Measurements from ENCODE around the gene SURF2.

The SURF2 gene

DNA sequence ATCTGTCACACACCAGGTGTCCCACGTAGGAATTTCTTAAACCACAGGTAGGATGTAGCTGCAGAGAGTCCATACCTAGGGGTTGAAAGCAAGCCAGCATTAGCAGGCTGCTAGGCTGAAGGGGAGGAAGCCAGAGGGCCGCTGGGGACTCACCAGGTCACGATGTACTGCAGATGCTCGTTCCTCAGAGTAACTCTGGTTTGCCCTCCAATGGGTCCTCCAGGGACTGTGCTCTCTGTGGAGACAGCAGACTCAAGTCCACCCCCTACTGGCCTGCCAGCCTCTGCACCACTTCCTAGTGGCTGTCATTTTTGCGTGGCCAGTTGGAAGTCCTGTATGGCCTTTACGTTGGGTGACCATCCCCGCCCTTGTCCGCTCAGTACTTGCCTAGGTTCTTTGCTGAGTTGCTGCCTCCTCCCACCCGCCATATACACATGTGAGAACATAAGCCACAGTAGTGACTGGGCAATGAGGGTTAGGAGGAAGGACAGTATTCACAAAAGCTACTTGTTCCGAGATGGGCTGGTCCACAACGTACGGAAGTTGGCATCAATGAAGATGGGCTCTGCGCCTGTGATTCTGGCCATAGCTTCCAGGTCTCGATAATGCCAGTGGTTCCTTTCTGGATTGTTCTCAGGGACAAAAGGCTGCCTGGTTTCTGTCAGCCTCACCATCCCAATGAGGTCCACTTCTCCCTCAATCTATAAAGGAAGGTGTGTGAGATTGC is 4.3 kb upstream of the SURF2 start:
- H3K36me3 ChIP-seq (replicated peaks), result peaks cover 63% of the 10 kb centered on the region
- in situ Hi-C loops (cut with MboI; ENCODE audit: low sequenced_read_pairs), result no loop called here
- H3K4me3 ChIP-seq, result no peak overlapping the region
- H3K27me3 ChIP-seq (ENCODE audit: low read depth), result no peaks in the 10 kb centered on the region
- no peaks in the 10 kb centered on the region for H3K9me3 ChIP-seq
- peak; percentile 40 to 84 for DNase-seq (ENCODE audit: low spot score in 2 of 2)
- peaks cover 18% of the 10 kb centered on the region for H3K4me1 ChIP-seq

DNA sequence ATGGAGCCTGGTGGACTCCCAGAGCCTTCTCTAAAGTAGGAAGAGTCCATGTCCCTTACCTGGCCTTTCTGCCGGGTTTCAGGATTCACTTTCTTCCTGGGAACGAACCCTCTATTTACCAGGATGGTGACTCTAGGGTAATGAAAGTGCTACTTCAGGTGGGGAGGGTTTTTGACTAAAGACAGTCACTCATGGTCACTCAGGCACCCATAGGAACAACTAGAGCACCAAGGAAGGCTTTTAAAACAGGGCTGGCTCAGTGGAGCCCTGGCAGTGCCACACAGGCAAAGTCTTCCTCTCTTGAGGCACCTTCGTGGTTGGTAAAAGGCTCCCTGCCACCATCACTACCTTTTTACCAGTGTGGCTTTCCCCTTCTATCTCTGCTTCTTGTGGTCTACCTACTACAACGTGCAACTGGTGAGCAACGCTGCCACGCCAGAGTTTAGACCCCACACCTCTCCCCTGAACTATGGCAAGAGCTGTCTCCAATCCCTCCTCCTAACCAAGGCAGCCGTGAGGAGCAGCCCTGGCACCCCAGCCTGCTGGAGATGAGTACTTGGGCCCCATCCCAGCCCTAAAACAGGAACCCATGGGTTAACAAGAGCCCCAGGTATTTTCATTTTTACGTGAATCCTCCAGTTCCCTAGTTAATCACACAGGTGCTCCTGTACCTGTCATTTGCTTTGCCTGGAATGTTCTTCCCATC is 3.6 kb upstream of the SURF2 start:
- no peak for DNase-seq (ENCODE audit: low spot score in 2 of 2)
- no peak overlapping the region for H3K4me3 ChIP-seq
- H3K36me3 ChIP-seq (replicated peaks), result peaks cover 68% of the 10 kb centered on the region
- in situ Hi-C loops (cut with MboI; ENCODE audit: low sequenced_read_pairs), result no loop called here
- no peaks in the 10 kb centered on the region for H3K27me3 ChIP-seq (ENCODE audit: low read depth)
- H3K4me1 ChIP-seq, result peaks cover 23% of the 10 kb centered on the region
- H3K9me3 ChIP-seq, result no peaks in the 10 kb centered on the region

- Histone ChIP-seq H3K36me3 (replicated peaks) (peaks cover 64% of the 10 kb centered on the region), H3K9me3 (no peaks in the 10 kb centered on the region), H3K27me3 (ENCODE audit: low read depth) (no peaks in the 10 kb centered on the region), H3K4me1 (peaks cover 23% of the 10 kb centered on the region), H3K4me3 (no peak overlapping the region)
- DNase-seq (ENCODE audit: low spot score in 2 of 2), result no peak
- in situ Hi-C loops (cut with MboI; ENCODE audit: low sequenced_read_pairs), result no loop called here
Observed at GRCh38 chr9:133353548-133353947, 2.8 kb upstream of the SURF2 start.

GRCh38 chr9:133354766-133355165 is 1.6 kb upstream of the SURF2 start:
- Histone ChIP-seq H3K27me3 (ENCODE audit: low read depth) (no peaks in the 10 kb centered on the region), H3K9me3 (no peaks in the 10 kb centered on the region), H3K36me3 (replicated peaks) (peaks cover 63% of the 10 kb centered on the region), H3K4me1 (peaks cover 16% of the 10 kb centered on the region), H3K4me3 (no peak overlapping the region)
- DNase-seq (ENCODE audit: low spot score in 2 of 2), result no peak
- in situ Hi-C loops (cut with MboI; ENCODE audit: low sequenced_read_pairs), result no loop called here

DNA sequence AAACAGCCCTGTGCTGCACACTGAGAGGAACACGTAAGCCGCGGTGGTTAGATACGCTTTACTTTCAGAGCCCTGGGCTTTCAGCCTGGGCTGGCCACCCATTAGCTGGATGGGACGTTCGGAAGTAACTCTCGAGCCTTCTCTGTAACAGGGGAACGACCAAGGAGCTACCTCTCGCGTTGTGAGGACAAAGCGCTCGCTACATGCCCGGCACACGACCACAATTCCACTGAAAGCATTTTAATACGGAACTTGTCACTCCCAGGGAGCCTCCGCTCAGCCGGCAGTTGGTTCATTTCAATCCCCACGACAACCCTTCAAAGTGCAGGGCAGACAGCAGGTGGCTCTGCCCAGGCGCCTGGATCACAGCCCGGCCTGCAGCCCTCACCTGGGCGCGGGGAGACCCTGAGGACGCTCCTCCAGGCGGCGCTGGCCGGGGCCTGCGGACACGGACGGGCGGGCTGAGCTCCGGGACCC is 431 bp upstream of the SURF2 start:
- Histone ChIP-seq H3K9me3 (no peaks in the 10 kb centered on the region), H3K4me1 (peaks cover 11% of the 10 kb centered on the region), H3K36me3 (replicated peaks) (peaks cover 63% of the 10 kb centered on the region), H3K27me3 (ENCODE audit: low read depth) (no peaks in the 10 kb centered on the region), H3K4me3 (peak overlapping the region; percentile 72)
- no peak for DNase-seq (ENCODE audit: low spot score in 2 of 2)
- in situ Hi-C loops (cut with MboI; ENCODE audit: low sequenced_read_pairs), result no loop called here

GRCh38 chr9:133357656-133358055 is 1.3 kb downstream of the SURF2 start:
- Histone ChIP-seq H3K36me3 (replicated peaks) (peaks cover 62% of the 10 kb centered on the region), H3K27me3 (ENCODE audit: low read depth) (no peaks in the 10 kb centered on the region), H3K4me3 (peak overlapping the region; percentile 72), H3K9me3 (no peaks in the 10 kb centered on the region), H3K4me1 (peaks cover 11% of the 10 kb centered on the region)
- DNase-seq (ENCODE audit: low spot score in 2 of 2), result no peak
- in situ Hi-C loops (cut with MboI; ENCODE audit: low sequenced_read_pairs), result no loop called here

DNA sequence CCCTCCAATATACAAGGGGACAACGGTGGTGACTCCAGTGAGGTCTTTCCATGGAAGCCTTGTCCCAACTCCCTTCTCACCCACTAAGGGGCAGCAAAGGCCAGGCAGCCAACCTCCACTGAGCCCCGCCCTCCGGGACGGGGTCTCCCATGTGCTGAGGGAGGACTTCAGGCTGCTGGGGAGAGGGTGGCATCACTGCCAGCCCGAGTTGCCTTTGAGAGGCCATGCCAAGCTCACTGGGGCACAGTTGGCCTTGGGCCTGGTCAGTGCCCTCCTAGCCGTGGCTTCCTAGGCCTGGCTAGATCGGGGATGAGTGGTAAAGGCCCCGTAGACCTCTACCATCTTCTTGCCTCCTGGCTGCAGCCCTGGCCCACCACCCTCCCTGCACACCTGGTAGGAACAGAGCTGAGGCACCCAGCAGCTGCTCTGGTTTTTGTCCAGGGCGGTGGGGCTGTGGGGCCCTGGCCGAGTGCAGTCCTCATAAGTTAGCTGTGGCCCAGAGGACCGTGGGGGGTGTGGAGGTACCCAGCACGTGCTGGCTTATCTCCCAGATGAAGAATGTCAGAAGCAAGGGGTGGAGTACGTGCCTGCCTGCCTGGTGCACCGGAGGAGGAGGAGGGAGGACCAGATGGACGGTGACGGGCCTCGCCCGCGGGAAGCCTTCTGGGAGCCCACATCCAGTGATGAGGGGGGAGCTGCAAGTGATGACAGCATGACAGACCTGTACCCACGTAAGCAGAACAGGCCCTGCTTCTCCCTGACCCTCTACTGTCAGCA is 3.2 kb downstream of the SURF2 start:
- no peaks in the 10 kb centered on the region for H3K9me3 ChIP-seq
- DNase-seq (ENCODE audit: low spot score in 2 of 2), result peak in 1 of 2 experiments; percentile 61
- H3K27me3 ChIP-seq (ENCODE audit: low read depth), result no peaks in the 10 kb centered on the region
- H3K4me1 ChIP-seq, result peaks cover 11% of the 10 kb centered on the region
- in situ Hi-C loops (cut with MboI; ENCODE audit: low sequenced_read_pairs), result no loop called here
- H3K4me3 ChIP-seq, result no peak overlapping the region
- H3K36me3 ChIP-seq (replicated peaks), result peaks cover 61% of the 10 kb centered on the region

DNA sequence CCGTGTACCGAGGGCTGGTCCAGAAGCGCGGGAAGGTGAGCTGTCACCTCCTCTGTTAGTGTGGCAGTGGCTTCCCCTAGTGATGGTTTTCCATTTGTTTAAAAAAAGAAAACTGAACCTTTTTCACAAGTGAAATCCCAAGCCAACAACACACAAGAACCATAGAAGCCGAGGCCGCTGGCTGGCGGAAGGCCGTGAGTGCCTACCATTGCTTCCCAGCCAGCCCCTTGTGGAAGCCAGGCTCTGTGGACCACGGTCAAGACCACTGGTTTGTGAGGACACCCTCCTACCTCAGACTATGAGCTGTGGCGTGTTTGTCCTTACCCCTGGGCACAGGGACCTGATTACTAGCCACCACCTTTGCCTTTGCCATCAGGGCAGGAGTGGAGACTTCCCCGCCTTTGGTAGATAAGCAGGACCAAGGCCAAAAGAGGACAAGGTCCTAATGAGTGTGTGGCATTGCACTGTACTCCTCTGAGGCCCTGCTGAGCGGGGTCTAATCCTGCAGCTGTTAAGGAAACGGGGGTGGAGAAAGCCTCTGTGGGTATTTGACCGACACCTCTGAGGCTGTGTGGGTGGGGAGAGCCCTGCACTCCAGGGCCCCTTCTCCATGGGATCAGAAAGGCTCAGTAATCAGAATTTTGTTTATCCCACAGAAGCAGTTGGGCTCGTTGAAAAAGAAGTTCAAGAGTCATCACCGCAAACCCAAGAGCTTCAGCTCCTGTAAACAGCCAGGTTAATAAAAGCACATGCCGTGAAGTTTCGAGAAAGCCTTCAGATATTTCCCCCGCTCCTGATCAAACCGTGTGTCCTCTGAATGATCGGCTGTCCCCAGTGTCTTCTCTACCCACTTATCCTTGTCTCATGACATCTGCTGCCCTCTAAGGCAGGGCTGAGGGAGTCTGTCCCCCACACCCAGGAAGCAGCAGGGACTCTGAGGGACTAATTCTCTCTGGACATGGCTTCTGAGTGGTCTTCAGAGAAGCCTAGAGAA is 4.3 kb downstream of the SURF2 start:
- no peak for DNase-seq (ENCODE audit: low spot score in 2 of 2)
- Histone ChIP-seq H3K9me3 (no peaks in the 10 kb centered on the region), H3K4me1 (peaks cover 5% of the 10 kb centered on the region), H3K27me3 (ENCODE audit: low read depth) (no peaks in the 10 kb centered on the region), H3K4me3 (no peak overlapping the region), H3K36me3 (replicated peaks) (peaks cover 70% of the 10 kb centered on the region)
- in situ Hi-C loops (cut with MboI; ENCODE audit: low sequenced_read_pairs), result no loop called here

GRCh38 chr9:133361507-133362092 is 5.2 kb downstream of the SURF2 start:
- H3K36me3 ChIP-seq (replicated peaks), result peaks cover 79% of the 10 kb centered on the region
- H3K4me1 ChIP-seq, result peaks cover 5% of the 10 kb centered on the region
- in situ Hi-C loops (cut with MboI; ENCODE audit: low sequenced_read_pairs), result no loop called here
- no peaks in the 10 kb centered on the region for H3K27me3 ChIP-seq (ENCODE audit: low read depth)
- no peak for DNase-seq (ENCODE audit: low spot score in 2 of 2)
- no peaks in the 10 kb centered on the region for H3K9me3 ChIP-seq
- no peak overlapping the region for H3K4me3 ChIP-seq

- Histone ChIP-seq H3K4me3 (no peak overlapping the region), H3K4me1 (peaks cover 3% of the 10 kb centered on the region), H3K36me3 (replicated peaks) (peaks cover 87% of the 10 kb centered on the region), H3K9me3 (no peaks in the 10 kb centered on the region), H3K27me3 (ENCODE audit: low read depth) (no peaks in the 10 kb centered on the region)
- in situ Hi-C loops (cut with MboI; ENCODE audit: low sequenced_read_pairs), result no loop called here
- no peak for DNase-seq (ENCODE audit: low spot score in 2 of 2)
Observed at GRCh38 chr9:133362359-133363044, 6.2 kb downstream of the SURF2 start.

- H3K9me3 ChIP-seq, result no peaks in the 10 kb centered on the region
- DNase-seq (ENCODE audit: low spot score in 2 of 2), result no peak
- no peak overlapping the region for H3K4me3 ChIP-seq
- in situ Hi-C loops (cut with MboI; ENCODE audit: low sequenced_read_pairs), result no loop called here
- H3K36me3 ChIP-seq (replicated peaks), result peaks cover 86% of the 10 kb centered on the region
- no peaks in the 10 kb centered on the region for H3K27me3 ChIP-seq (ENCODE audit: low read depth)
- no peaks in the 10 kb centered on the region for H3K4me1 ChIP-seq
Observed at GRCh38 chr9:133366435-133366834, 10.1 kb downstream of the SURF2 start.

GRCh38 chr9:133367221-133367620 is 10.9 kb downstream of the SURF2 start:
- peaks cover 85% of the 10 kb centered on the region for H3K36me3 ChIP-seq (replicated peaks)
- in situ Hi-C loops (cut with MboI; ENCODE audit: low sequenced_read_pairs), result no loop called here

More at GRCh38 chr9:133367221-133367620, 10.9 kb downstream of the SURF2 start:
- no peak overlapping the region for H3K4me3 ChIP-seq
- no peaks in the 10 kb centered on the region for H3K9me3 ChIP-seq
- no peaks in the 10 kb centered on the region for H3K4me1 ChIP-seq
- no peaks in the 10 kb centered on the region for H3K27me3 ChIP-seq (ENCODE audit: low read depth)
- DNase-seq (ENCODE audit: low spot score in 2 of 2), result no peak

All from HAP-1 (cell line).